GM19467 (cell line): Measurements from ENCODE around the gene FAM234A.
"Not testable (repeated sequence)": the region's sequence is repeated elsewhere in the genome, so short reads cannot be mapped to it uniquely, and the experiment has no call there.

ENCODE experiments used
- ATAC-seq: cut with Tn5 transposase; IDR thresholded peaks from one replicate; pipeline ENCODE4 v1.9.1; 2021; ENCODE audit warnings: mild to moderate bottlenecking, moderate library complexity; ENCODE audit not compliant: unreplicated experiment

Gene FAM234A, protein sequence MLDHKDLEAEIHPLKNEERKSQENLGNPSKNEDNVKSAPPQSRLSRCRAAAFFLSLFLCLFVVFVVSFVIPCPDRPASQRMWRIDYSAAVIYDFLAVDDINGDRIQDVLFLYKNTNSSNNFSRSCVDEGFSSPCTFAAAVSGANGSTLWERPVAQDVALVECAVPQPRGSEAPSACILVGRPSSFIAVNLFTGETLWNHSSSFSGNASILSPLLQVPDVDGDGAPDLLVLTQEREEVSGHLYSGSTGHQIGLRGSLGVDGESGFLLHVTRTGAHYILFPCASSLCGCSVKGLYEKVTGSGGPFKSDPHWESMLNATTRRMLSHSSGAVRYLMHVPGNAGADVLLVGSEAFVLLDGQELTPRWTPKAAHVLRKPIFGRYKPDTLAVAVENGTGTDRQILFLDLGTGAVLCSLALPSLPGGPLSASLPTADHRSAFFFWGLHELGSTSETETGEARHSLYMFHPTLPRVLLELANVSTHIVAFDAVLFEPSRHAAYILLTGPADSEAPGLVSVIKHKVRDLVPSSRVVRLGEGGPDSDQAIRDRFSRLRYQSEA

DNA sequence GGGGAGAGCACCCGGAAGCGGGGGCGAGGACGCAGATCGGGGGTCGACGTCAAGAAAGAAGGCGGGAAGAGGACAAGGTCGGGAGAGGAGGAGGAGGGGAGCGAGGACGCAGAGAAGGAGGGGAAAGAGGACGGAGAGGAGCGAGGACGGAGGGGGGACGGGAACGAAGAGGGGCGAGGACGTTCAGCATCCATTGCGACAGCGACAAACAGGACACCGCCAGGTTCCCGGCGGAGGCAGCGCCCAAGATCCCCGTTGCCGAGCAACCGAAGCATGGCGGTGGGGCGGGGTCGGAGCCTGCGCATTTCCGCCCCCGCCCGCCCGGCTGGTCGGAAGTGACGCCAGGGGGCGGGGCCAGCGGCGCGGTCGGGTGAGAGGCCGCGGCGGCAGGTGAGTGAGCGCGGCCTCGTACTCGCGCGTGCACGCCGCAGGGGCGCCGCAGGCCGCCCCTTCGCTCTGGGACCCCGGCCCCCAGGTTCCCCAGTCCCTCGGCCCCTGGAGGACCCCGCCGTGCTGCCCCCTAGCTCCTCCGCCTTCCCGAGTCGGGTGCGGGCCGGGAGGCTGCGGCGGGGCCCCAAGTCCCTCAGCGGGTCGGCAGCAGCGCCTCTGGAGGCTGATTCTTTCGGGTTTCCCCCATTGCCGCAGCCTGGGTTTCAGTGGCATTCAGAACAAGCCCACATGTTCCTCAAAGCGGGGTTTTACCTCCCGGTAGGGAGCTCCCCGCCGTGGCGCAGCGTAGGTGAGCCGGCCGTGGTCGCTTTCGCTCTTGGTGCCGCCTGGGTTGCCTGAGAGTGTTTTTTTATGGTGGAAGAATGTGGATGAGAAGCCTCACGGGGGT lies at the start of gene FAM234A:
FAM234A (plus strand) TSS at position 354 of the 838 bp plus-strand sequence. CDS start 19,593 bp downstream, outside the sequence.
- peak; percentile 82 for ATAC-seq

DNA sequence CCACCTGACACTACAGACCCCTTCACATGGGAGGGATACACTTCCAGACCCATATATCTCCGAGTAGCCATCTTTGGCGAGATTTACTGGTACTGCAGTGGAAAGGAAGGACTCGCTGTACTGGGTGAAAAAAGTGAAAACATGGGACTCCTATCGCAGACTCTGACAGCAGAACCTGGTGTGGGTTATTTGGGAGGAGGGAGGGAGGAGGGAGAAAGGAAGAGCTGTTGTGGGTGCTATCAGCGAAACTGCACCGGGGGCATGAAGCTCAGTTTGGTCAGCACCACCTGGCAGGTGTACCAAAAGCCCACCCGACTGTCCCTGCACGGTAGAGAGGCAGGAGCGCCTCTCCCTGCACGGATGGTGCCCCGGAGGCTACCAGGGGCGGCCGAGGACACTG lies 49.4 kb upstream of the FAM234A start:
- no peak for ATAC-seq

DNA sequence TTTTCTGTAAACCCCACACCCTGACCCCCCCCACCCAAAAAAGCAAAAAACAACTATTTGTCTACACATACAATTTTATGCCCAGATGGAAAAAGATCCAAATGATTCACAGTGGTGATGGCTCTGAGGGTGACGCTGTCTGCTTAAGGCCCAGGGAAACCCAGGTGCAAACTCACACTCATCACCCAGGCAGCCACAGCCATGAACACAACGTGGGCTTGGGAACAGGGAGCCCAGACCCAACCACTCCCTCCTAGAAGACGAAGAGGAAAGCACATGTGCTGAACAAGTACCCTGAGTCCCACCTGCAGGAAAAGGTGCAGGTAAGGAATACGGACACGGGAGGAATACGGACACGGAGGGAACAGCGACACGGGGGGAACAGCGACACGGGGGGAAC lies 48.9 kb upstream of the FAM234A start:
- no peak for ATAC-seq

DNA sequence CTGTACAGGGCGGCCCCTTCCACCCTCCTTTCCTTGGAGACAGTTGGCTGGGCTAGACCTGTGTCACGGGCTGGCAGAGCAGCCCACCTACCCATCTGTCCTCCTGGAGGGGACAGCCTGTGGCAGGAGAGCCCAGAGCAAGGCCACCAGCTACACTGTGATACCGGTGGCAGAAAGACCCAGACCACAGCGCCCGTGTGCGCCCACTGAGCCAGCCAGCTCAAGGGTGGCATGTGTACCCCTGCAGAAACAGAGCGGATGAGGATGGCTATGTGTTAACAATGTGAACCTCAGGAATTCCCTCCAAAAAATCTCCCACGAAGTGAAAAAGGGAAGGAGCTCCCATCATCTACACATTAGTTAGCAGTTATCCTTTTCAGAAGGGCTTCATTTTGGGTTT lies 47.3 kb upstream of the FAM234A start:
- ATAC-seq: no peak

DNA sequence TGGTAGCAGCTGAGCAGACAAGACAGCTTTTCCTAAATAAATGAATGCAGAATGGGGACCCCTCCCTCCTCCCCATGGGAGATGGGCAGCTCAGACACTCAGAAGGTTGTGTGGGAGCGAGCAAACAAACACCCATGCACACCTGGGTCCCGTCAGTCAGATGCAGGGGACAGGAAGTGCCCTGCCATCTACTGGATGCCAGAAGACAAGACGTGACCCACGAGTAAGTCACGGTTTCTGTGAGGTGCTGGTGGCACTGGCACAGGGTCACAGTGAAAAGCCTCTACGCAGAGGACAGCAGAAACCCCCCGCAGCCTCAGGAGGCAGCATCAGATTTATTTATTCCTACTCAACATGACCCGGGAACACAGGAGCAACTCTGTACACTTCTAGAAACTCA lies 45.9 kb upstream of the FAM234A start:
- no peak for ATAC-seq

DNA sequence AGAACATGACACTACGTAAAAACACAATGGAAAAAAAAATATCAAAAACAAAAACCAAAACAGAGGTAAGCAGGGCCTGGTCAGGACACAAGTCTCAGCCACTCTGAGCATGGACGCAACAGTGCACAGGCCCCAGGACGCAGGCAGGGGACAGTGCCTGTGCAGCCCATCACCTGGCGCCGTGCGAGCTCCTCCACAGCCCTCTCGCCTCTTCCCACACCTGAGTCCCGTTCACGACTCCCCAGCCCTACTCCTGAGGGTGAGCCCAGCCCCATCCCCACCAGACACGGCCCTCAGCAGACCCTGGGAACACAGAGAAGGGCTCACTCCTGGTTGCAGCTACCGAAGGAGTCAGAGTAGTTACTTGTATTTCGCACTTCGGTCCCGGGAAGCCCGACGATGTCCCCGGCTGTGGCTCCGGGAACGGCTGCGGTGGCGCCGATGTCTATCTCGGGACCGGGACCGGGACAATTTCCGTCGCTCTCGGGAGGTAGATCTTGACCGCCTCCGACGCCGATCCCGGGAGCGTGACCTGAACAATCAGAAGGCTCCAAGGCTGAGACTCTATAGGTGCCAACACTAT lies 44.9 kb upstream of the FAM234A start:
- ATAC-seq: no peak

DNA sequence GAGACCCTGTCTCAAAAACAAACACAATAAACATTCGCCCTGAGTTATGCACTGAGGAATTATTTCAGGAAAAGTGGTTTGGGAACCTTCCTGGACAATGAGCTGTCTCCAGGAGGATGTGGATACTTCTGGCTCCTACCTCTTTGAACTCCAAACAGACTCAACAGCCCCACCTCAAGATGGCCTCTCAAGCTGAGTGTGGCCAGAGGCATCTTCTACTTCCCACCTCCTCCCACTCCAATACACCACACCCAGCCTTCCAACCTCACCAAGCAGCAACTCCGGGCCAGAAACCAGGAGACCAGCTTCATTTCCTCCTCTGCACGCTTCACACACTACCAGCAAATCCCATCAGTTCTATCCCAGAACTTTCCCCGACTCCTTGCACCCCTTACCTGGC lies 42.8 kb upstream of the FAM234A start:
- ATAC-seq: no peak

DNA sequence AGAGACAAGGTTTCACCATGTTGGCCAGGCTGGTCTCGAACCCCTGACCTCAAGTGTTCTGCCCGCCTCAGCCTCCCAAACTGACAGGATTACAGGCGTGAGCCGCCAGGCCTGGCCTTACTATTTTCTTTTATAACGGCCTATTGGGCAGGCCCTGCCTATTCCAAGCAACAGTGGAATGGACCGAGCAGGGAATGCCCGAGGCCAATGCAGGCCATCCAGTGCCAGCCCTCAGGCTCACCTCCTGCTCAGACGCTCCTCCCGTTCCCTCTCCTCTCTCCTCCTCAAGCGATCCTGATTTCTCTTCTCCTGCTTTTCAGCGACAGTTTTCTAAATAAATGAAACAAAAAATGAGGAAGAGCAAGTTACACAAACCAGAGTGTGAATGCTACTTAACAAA lies 41.9 kb upstream of the FAM234A start:
- no peak for ATAC-seq

DNA sequence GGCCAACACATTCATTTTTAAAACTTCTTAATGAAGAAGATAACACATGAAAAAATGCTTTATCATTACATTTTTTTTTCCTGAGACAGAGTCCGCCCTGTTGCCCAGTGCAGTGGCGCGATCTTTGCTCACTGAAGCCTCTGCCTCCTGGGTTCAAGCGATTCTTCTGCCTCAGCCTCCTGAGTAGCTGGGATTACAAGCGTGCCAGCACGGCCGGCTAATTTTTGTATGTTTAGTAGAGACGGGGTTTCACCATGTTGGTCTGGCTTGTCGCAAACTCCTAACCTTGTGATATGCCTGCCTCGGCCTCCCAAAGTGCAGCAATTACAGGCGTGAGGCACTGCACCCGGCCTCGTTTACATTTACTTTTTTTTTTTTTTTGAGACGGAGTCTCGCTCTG lies 41.2 kb upstream of the FAM234A start:
- no peak for ATAC-seq

DNA sequence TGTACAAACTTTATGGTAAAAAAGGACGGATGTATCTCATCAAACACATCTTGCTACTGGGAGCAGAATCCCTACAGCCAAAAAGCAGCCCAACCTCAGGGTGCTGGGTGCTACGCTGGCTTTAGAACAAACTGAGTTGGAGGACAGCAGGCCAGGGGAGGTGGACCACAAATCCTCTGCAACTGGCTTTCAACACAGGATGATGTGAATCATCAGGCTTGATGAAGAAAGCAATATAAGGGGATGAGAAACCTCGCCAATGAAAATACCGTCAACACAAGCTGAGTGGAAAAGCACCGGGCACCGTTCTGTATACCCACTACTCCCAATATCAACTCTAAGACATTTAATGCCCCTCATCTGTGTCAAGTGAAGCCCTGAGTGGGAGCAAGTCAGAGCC lies 40.1 kb upstream of the FAM234A start:
- no peak for ATAC-seq

DNA sequence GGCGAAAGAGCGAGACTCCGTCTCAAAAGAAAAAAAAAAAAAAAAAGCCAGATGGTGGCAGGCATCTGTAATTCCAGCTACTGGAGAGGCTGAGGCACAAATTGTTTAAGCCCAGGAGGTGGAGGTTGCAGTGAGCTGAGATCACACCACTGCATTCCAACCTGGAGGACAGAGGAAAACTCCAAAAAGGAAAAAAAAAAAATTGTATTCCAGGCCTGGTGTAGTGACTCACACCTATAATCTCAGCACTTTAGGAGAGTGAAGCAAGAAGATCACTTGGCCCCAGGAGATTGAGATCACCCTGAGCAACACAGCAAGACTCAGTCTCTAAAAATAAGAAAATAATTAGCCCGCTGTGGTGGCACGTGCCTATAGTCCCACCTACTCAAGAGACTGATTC lies 34.2 kb upstream of the FAM234A start:
- no peak for ATAC-seq

DNA sequence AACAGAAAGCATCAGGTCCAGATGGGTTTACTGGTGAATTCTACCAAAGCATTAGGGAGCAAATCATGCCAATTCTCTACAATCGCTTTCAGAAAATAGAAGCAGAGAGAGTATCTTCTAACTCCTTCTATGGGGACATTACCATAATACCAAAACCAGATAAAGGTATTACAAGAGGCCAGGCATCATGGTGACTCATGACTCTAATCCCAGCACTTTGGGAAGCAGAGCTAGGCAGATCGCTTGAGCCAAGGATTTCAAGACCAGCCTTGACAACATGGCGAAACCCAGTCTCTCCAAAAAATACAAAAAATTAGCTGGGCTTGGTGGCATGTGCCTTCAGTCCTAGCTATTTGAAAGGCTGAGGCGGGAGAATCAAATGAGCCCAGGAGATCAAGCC lies 31.4 kb upstream of the FAM234A start:
- ATAC-seq: no peak

DNA sequence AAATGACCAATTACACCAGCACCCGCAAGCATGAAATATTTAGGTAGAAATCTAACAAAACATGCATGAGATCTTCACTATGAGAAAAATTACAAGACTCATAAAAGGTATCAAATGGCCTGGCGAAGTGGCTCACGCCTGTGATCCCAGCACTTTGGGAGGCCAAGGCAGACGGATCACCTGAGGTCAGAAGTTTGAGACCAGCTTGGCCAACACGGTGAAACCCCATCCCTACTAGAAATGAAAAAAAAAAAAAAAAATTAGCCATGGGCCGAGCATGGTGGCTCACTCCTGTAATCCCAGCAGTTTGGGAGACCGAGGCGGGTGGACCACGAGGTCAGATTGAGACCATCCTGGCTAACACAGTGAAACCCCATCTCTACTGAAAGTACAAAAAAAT lies 30.6 kb upstream of the FAM234A start:
- ATAC-seq: not testable (repeated sequence)

DNA sequence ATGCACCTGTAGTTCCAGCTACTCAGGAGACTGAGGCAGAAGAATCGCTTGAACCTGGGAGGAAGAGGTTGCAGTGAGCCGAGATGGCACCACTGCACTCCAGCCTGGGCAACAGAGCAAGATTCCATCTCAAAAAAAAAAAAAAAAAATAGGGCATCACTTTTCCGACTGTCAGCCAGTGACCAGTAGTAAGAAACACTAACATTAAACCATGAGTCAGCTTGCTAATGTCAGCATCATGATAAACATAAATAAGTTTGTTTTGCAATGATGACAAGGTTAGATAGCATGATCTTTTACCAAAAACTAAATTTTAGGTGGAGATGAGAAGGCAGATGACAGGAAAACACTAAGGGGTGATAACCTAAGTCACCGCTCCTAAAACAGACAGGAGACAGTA lies 25.3 kb upstream of the FAM234A start:
- not testable (repeated sequence) for ATAC-seq

DNA sequence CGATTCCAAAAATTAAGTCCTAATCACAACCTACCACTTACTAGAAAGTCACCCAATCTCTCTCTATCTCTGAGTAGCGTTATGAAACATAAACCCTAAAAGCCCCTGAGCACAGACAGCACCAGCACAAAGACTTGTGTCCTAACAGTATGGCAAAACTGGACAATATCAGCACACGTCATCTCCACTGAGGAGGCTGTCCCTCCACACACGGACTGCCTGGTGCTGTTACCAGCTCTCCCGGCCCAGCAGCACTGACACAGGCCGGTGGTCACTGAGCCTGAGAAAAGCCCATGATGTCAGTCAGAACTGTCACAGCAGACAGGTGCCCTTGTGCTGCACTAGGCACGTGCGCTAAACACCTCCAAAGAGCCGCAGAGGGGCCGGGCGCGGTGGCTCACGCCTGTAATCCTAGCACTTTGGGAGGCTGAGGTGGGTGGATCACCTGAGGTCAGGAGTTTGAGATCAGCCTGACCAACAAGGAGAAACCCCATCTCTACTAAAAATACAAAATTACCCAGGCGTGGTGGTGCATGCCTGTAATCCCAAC lies 22.9 kb upstream of the FAM234A start:
- ATAC-seq: not testable (repeated sequence)

DNA sequence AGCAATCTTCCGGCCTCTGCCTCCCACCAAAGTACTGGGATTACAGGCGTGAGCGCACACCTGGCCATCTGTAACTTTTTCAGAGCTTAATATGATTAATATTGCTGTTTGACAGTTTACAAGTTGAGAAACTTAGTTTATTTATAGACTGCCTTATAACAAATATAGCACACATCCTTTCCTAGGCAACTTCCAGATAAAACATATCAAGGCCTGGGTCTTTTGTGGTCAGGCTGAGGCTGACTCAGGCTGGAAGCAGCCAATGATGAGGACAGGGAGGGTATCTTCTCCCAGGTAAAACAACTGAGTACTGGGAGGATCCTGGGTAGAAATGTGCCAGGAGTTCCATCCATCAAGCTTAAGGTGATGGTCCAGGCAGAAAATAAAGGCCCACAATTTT lies 21.6 kb upstream of the FAM234A start:
- ATAC-seq: no peak

DNA sequence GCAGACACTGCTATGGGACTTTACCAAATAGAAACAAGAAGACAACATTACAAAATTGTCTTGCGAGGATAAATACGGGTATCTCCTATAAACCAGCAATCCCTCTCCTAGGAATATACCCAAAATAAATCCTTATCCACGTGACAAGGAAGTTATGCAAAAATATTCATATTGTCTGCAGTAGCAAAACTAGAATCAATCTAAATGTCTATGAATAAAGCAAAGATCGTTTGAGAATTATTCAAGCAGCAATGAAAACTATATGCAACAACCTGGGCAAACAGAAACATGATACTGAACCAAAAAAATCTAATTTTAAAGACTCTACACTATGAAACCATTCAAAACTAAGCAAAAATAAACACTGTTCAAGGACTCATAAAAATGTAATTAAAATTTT lies 14.6 kb upstream of the FAM234A start:
- ATAC-seq: no peak

DNA sequence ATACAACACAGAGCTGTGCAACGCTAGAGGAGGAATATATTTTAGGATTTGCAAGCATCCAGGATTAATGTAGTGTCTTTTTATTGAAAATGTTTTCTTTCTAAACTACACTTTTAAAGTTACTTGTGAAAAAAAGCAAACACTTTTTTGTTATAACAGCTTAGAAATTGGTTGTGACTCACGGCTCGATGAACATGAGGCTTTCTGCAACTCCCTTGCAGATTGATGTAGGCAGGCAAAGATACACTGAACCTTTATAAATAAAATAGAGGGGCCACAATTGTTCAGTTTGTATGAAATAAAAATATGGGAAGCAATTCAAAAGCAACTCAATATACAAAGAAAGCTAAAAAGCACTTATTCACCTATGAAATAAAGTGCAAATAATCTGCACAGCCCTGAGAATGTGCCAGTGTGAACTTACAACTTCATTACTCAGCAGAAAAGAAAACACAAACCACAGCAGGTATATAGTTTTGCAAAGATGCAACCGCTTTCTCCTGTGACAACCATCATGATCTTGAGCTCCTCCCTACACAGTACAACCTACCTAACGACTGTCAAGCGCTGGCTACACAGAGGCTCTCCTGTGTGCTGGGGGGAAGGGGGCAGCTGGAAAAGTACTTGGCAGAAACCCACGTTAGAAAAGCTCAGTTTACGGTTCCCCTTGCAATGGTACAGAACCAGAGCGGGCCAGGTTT lies 6.3 kb upstream of the FAM234A start:
- no peak for ATAC-seq

DNA sequence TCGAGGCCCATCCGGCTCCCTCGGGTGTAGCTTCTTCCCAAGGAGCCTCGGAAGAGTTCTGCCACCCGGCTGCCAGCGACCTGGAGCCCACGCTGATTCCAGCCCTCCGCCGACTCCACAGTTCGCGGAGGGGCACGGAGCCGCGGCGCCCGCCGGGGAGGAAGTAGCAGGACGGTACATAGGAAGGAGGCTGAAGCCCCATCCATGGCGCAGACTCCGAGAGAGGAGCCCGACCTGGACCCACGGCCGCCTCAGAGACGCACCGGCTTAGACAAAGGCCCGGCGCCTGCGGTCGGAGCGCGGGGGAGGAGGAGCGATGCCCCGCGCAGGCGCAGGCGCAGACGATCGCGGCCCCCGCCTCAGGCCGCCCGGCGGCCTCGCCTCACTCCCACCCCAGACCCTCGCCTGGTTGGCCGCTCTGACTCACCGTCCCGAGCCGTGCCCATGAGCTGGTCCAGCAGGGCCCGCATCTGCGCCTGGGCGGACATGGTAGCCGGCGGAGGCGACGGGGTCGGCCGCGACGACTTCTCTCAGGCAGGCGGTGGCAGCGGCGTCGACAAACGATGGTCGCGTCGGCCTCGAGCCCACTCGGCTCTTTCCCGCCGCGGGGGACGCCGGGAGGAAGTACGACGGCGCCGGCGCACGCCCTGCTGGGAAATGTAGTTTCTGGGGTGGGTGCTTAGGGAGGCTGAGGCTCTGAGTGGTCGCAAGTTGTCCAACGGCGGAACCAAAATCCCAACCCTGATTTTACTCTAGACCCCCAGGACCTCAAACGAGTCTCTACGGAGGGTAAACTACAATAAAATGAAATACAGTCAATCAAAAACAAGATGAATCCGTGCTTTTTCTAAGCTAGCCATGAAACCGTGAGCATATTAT lies 5.5 kb upstream of the FAM234A start, which contains the start of gene LUC7L:
LUC7L (minus strand) TSS at position 598 of the 879 bp plus-strand sequence; CDS start at position 488, 110 bp downstream.
- peak; percentile 60 for ATAC-seq
